Right atrium auricular region (tissue), 2 donors: ENCODE results near the gene SSR1. TPM values are rescaled to one million over a fixed set of nuclear protein-coding genes. Genes with fewer than 3 reads are reported as not detected.

Experiments used
- DNase-seq: peaks from one replicate; pipeline ENCODE4 v3.0.0-alpha.2; 2019; ENCODE audit warnings: low spot score
- H3K27ac ChIP-seq, 2 donors: fragments of 200-600 bp; sonication (generic); 1 replicate in 1 of 2; 2 replicates in 1 of 2; pipeline ENCODE4 v1.5.1; 2016 to 2019
- H3K27me3 ChIP-seq, 2 donors: fragments of 200-600 bp; sonication (generic); one replicate each; pipeline versions ENCODE4 v1.5.1 to v1.6.0; 2017 to 2019
- H3K36me3 ChIP-seq: fragments of 200-600 bp; sonication (generic); one replicate; pipeline ENCODE4 v1.5.1; 2016
- H3K4me1 ChIP-seq, 2 donors: fragments of 200-600 bp; sonication (generic); one replicate each; pipeline versions ENCODE4 v1.5.1 to v1.6.0; 2017 to 2019
- H3K4me3 ChIP-seq, 2 donors: fragments of 200-600 bp; sonication (generic); 1 replicate in 1 of 2; 2 replicates in 1 of 2; pipeline ENCODE4 v1.5.1; 2017 to 2019; ENCODE audit warnings: mild to moderate bottlenecking in 1 of 2, moderate library complexity in 1 of 2
- H3K9me3 ChIP-seq, 2 donors: fragments of 200-600 bp; sonication (generic); one replicate each; pipeline ENCODE4 v1.5.1; 2019
- CTCF ChIP-seq, 2 donors: fragments of 200-600 bp; sonication (generic); IDR thresholded peaks; one replicate each; pipeline ENCODE4 v1.5.1; 2019; ENCODE audit warnings: antibody characterized with exemption in 2 of 2
- total RNA-seq, 2 donors: library from RNA; depleted of rRNA; stranded (reverse); fragments of >200 nt; gene quantifications; one replicate each; pipeline ENCODE4 v1.1.0, GENCODE V29; 2016

Gene SSR1
- total RNA-seq, 2 donors from 2014 or later: 30.2 to 41.7 TPM

GRCh38 chr6:7243179-7243981, 69.6 kb downstream of the SSR1 start:
- Histone ChIP-seq H3K9me3 (no peaks in the 10 kb centered on the region), H3K27me3 (no peaks in the 10 kb centered on the region), H3K4me3 (no peak overlapping the region), H3K4me1 (peaks cover 0 to 18% of the 10 kb centered on the region in 2 donors), H3K36me3 (peaks cover 45% of the 10 kb centered on the region), H3K27ac (peak overlapping the region in 1 of 2 donors; percentile 47)
- peak; percentile 76 to 92 for TF ChIP-seq CTCF (IDR thresholded peaks at IDR 0.05)
- peak; percentile 76 for DNase-seq

GRCh38 chr6:7242835-7243178, 70.2 kb downstream of the SSR1 start:
- no peak for TF ChIP-seq CTCF (IDR thresholded peaks at IDR 0.05)
- DNase-seq: no peak
- H3K4me3 ChIP-seq: no peak overlapping the region
- H3K27ac ChIP-seq: peak overlapping the region in 1 of 2 donors; percentile 47
- no peaks in the 10 kb centered on the region for H3K27me3 ChIP-seq
- no peaks in the 10 kb centered on the region for H3K9me3 ChIP-seq
- peaks cover 0 to 18% of the 10 kb centered on the region in 2 donors for H3K4me1 ChIP-seq
- H3K36me3 ChIP-seq: peaks cover 39% of the 10 kb centered on the region

- DNase-seq: no peak
- Histone ChIP-seq H3K4me3 (no peak overlapping the region), H3K36me3 (peaks cover 31% of the 10 kb centered on the region), H3K4me1 (peaks cover 0 to 18% of the 10 kb centered on the region in 2 donors), H3K27me3 (no peaks in the 10 kb centered on the region), H3K9me3 (no peaks in the 10 kb centered on the region), H3K27ac (peak overlapping the region in 1 of 2 donors; percentile 47)
- TF ChIP-seq CTCF (IDR thresholded peaks at IDR 0.05): no peak
These were observed 71.0 kb downstream of the SSR1 start for GRCh38 chr6:7241709-7242645.

- Histone ChIP-seq H3K4me1 (peaks cover 0 to 22% of the 10 kb centered on the region in 2 donors), H3K36me3 (peaks cover 23% of the 10 kb centered on the region), H3K27ac (no peak overlapping the region), H3K9me3 (no peaks in the 10 kb centered on the region), H3K27me3 (no peaks in the 10 kb centered on the region), H3K4me3 (no peak overlapping the region)
- TF ChIP-seq CTCF (IDR thresholded peaks at IDR 0.05): no peak
- DNase-seq: no peak
These were observed 71.8 kb downstream of the SSR1 start for GRCh38 chr6:7241160-7241559.

- no peak overlapping the region for H3K27ac ChIP-seq
These were observed 72.6 kb downstream of the SSR1 start for GRCh38 chr6:7240351-7240750.

More at GRCh38 chr6:7240351-7240750, 72.6 kb downstream of the SSR1 start:
- H3K36me3 ChIP-seq: peaks cover 14% of the 10 kb centered on the region
- H3K9me3 ChIP-seq: no peaks in the 10 kb centered on the region
- peaks cover 0 to 29% of the 10 kb centered on the region in 2 donors for H3K4me1 ChIP-seq
- no peak overlapping the region for H3K4me3 ChIP-seq
- H3K27me3 ChIP-seq: no peaks in the 10 kb centered on the region
- no peak for DNase-seq
- TF ChIP-seq CTCF (IDR thresholded peaks at IDR 0.05): no peak
